Stimulated activated CD8-positive, alpha-beta memory T cell treated with anti-CD3 and anti-CD28 coated beads, Interleukin-2, amount 100 ng/mL, for 48 hours (primary cell): Measurements from ENCODE around the gene CALML5.

Experiments used
- DNase-seq, 2 donors: peaks; one replicate each; pipeline ENCODE4 v3.0.0-alpha.2; 2020; ENCODE audit warnings: low read depth in 2 of 2

CALML5 gene

GRCh38 chr10:5499493-5500140, at the start of gene CALML5:
Gene CALML5 (minus strand): TSS chr10:5499570. CDS start chr10:5499438, 132 bp downstream.
- no peak for DNase-seq

DNA sequence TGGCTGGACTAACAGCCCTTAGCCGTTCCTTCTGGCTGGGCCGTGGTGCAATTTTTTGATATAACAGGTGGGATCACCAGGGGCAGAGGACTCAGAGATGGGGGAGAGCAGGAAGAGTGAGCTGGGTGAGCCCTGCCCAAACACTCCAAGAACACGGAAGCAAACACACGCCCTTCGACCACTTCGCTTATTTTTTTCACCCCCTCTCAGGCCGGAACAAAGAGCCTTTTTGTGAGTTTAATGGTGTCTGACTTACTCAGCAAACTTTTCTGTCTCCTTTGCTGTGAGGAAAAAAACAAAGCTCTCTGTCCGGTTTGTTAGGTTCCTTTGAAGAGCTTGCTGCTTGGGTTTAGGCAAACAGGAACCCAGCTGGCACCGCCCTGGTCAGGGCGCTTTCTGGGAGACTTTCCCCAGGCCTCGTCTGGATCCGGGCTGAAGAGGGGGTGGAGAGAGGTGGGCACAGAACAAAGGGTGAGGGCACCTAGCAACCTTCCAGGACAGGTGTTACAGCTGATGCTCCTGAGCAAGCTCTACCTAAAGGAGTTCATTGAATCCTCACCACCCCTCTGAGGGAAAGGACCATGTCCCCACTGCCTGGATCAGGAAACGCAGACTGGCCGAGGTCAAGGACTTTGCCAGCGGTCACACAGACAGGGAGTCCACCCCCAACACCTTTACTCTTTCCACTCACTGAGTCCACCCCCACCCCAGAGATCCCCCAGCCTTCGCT, 48.7 kb upstream of the CALML5 start:
- DNase-seq: no peak

GRCh38 chr10:5547681-5547930, 48.2 kb upstream of the CALML5 start:
- DNase-seq: no peak

- DNase-seq: no peak
These were observed 47.7 kb upstream of the CALML5 start for GRCh38 chr10:5546891-5547680.

DNA sequence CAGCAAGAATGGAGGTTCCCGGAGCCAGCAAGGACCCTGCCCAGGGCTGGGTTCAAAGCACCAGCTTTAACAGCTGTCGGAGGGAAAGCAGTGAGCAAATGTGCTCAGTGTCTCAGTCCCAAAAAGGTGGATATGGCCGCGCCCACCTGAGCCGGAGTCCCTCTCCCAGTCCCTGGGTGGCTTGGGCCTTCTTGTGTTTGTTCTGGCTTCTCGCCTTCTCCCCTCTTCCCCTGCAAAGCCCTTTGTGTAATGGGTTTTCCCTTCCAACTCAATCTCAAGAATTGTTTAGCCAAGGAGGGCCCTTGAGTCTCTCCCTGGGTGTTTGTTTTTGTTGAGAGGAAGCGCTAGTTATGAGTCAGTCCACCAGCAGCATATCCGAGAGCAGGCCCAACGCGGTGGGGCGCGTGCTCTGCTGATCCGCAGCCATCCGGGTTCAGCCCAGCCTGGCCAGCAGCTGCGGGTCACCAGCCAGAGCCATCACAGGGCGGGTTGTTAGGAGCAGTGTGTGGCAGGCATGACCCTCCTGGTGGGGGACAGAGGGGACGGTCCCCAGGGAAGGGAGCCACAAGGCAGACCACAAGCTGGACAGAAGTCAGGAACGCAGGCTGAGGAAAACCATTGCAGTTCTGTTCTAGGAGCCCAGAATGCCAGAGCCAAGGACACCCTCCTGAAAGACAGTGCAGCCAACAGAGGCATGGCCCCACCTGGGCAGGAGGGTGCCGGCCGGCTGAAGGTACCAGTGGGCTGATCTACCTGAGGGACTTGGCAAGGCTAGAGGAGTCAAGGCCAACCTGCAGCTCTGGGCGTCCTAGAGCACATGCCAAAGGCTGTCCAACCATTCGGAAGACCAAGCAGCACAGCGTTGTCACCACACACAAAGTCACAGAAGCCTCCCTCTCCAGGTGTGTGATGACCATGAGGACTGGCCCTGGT, 46.7 kb upstream of the CALML5 start:
- DNase-seq: no peak

GRCh38 chr10:5545426-5545777, 46.0 kb upstream of the CALML5 start:
- no peak for DNase-seq

DNA sequence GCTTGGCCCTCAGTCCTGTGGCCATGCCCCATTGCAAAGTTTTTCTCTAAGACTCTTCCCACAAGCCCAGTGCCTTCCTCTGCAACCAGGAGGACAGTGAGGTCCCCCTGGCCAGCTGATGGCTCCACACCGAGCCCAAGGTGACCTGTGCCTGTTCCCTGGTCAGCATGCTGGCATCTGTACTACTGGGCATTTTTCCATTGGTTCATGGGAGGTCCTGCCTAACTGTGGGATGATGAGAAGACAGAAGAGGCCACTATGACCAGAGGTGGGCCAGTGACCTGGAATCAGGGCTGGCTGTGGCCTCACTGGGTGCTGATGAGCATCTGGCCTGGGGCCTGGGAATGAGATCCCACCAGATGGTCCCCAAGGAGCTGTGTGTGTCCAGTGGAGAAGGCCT, 45.6 kb upstream of the CALML5 start:
- DNase-seq: no peak

DNA sequence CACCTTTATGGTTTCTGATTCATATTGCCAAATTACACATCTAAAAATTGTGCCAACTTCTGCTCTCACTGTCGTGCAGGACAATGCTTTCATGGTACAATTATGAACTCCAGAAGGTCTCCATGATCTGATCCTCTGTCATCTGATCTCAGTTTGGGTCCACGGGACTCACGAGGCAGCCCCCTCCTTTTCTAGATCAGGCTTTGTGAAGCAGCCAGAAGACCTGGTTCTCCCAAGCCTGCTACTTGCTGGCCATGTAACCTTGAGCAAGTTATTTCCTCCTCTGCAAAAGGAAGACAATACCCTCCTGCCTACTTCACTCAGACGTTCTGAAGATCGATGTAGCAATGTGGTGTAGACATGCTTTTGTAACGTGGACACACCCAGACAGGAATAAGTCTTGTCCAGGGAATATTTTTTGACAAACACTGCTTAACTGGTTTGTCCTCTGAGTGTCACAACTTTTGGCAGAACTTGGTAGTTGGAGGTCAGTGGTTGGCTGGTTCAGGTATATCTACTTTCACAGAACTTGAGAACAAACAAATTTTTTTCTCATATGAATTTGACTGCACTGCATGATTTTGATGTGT, 44.9 kb upstream of the CALML5 start:
- DNase-seq: no peak

GRCh38 chr10:5543623-5544022, 44.3 kb upstream of the CALML5 start:
- DNase-seq: no peak

GRCh38 chr10:5542100-5542499, 42.7 kb upstream of the CALML5 start:
- no peak for DNase-seq

- no peak for DNase-seq
These were observed 41.5 kb upstream of the CALML5 start for GRCh38 chr10:5540891-5541290.

DNA sequence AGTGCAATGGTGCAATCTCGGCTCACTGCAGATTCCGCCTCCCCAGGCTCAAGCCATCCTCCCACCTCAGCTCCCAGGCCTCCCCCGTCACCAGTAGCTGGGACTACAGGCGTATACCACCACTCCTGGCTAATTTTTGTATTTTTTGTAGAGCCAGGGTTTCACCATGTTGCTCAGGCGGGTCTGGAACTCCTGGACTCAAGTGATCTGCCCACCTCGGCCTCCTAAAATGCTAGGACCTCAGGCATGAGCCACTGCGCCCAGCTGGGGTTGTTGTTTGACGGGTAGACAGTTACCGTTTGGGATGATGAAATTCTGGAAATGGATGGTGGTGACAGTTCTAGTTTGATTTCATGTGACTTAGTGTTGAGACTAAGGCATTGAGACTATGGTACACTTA, 40.7 kb upstream of the CALML5 start:
- no peak for DNase-seq

GRCh38 chr10:5538892-5539651, 39.7 kb upstream of the CALML5 start:
- DNase-seq: no peak

DNA sequence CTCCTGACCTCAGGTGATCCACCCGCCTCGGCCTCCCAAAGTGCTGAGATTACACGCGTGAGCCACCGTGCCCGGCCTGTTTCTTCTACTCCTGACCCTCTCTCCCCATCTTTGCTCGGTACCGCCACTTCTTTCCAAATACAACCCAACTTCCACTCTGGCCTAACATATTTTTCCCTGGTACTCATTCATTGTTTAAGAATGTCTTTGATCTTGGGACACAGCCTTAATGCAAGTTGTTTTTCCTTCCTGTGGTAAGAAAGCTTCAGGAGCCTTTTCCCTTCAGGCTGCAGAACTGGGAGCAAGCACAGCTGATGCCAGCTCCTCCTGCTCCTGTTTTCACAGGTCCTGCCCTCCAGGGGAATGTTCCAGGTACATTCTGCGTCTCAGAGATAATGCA, 39.1 kb upstream of the CALML5 start:
- no peak for DNase-seq

DNA sequence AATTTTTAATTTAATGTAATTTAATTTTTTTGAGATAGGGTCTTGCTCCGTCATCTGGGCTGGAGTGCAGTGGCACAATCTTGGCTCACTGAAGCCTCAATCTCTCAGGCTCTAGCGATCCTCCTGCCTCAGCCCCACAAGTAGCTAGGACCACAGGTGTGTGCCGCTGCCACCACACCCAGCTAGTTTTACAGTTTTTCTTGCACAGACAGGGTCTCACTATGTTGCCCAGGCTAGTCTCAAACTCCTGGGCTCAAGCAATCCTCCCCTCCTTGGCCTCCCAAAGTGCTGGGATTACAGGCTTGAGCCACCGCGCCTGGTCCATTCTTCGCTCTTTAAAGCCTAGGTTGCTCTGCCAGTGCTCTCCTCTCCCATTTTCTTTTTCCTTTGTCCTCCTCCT, 38.3 kb upstream of the CALML5 start:
- DNase-seq: no peak

- no peak for DNase-seq
These were observed 37.2 kb upstream of the CALML5 start for GRCh38 chr10:5536486-5537081.

DNA sequence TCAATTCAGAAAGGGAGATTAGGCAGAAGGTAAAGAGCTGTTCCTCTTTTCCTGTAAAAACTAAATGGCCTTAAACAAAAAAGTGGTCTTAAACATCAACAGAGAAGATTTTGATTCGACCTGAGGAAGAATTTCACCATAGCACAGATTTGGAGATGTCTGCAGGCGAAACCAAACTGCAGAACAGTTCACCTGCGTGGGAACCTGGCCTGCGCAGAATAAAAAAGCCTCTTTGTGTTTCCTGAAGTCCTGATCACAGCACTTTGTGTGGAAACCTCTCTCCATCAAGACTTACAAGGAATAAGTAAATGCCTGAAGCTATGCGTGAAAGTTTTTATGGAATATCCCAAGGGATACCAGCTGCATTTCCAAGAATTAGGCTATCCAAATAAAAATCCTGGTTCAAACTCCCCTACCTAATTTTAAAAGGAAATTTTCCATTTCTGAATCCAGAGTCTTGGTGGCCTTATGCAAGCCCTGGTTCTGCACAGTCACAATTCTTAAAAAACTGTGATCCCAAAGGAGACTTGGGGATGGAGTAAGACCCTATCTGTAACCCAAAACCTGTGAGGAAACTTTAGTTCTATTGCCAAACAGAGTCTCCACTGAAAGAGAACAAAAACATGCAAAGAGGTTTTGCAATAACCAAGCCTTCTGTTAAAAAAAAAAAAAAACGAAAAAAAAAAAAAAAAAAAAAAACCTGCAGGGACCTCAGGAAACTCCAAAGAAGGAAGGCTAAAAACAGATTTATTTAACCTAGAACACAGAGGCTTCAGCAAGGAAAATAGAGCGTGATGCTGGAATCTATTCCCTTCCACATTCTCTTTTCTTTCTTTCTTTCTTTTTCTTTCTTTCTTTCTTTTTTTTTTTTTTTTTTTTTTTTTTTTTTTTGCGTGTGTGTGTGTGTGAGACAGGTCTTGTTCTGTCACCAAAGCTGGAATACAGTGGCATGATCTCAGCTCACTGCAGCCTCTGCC, 35.8 kb upstream of the CALML5 start:
- DNase-seq: no peak

- DNase-seq: no peak
These were observed 34.9 kb upstream of the CALML5 start for GRCh38 chr10:5534051-5534821.
